Fibroblast of skin of right biceps (primary cell): ENCODE measurements around the gene TYK2.

Experiments
- DNase-seq: peaks from one replicate; pipeline ENCODE4 v3.0.0-alpha.2; 2013

Gene TYK2

GRCh38 chr19:10332965-10333757, 47.2 kb downstream of the TYK2 start, which contains the start of gene RAVER1:
Gene RAVER1, minus strand, starts transcription at chr19:10333529. Its CDS starts 22 bp downstream, at chr19:10333507.
- DNase-seq = peak; percentile 98

GRCh38 chr19:10332158-10332964, 48.0 kb downstream of the TYK2 start:
- no peak for DNase-seq

GRCh38 chr19:10329555-10329954, 50.8 kb downstream of the TYK2 start:
- no peak for DNase-seq

GRCh38 chr19:10328558-10329429, 51.6 kb downstream of the TYK2 start:
- no peak for DNase-seq

- DNase-seq = no peak
Observed at GRCh38 chr19:10327793-10328192, 52.6 kb downstream of the TYK2 start.

GRCh38 chr19:10325732-10326131, 54.6 kb downstream of the TYK2 start:
- DNase-seq = no peak

GRCh38 chr19:10321874-10322835, 58.2 kb downstream of the TYK2 start:
- no peak for DNase-seq

- no peak for DNase-seq
Observed at GRCh38 chr19:10321417-10321797, 59.0 kb downstream of the TYK2 start.

- DNase-seq = no peak
Observed at GRCh38 chr19:10320602-10321416, 59.6 kb downstream of the TYK2 start.

- DNase-seq = no peak
Observed at GRCh38 chr19:10318807-10319682, 61.3 kb downstream of the TYK2 start.

GRCh38 chr19:10317857-10318462, 62.4 kb downstream of the TYK2 start:
- no peak for DNase-seq

GRCh38 chr19:10317045-10317856, 63.1 kb downstream of the TYK2 start:
- DNase-seq = no peak

GRCh38 chr19:10316229-10317044, 63.9 kb downstream of the TYK2 start:
- DNase-seq = no peak

GRCh38 chr19:10315335-10316214, 64.8 kb downstream of the TYK2 start, which contains the start of gene FDX2:
Gene FDX2, minus strand, starts transcription at chr19:10316015. Its CDS starts 19 bp downstream, at chr19:10315996.
- peak; percentile 77 for DNase-seq

GRCh38 chr19:10309423-10309822, 70.9 kb downstream of the TYK2 start, which contains the start of gene ZGLP1:
Gene ZGLP1, minus strand, starts transcription at chr19:10309815.
- DNase-seq = no peak

- DNase-seq = no peak
Observed at GRCh38 chr19:10306327-10306726, 74.0 kb downstream of the TYK2 start.
